Measurements from ENCODE around the gene ANGPTL4. TPM values are rescaled to one million over a fixed set of nuclear protein-coding genes. Genes with fewer than 3 reads are reported as not detected.

ANGPTL4 gene
- total and polyA plus RNA-seq, 2 of the 13 experiments (the other 11 are each of a cell fraction or from before 2014, with no cell fraction given), result 0.80 to 21.7 TPM

GRCh38 chr19:8355631-8356402, 8.1 kb upstream of the ANGPTL4 start (continued):
- TF ChIP-seq ZNF879 (CRISPR knock-in tag; IDR thresholded peaks at IDR 0.05) (no peak), MXI1 (IDR thresholded peaks at IDR 0.05; ENCODE audit: borderline replicate concordance, low read depth, low read length) (no peak; the same call in 2 of the 3 replicates), USF2 (IDR thresholded peaks at IDR 0.05; ENCODE audit: low read depth, low read length) (no peak), USF2 (CRISPR knock-in tag; IDR thresholded peaks at IDR 0.05; ENCODE audit: borderline replicate concordance) (no peak), BCL6 (CRISPR knock-in tag; IDR thresholded peaks at IDR 0.05) (peak; percentile 65), ZFP82 (CRISPR knock-in tag; IDR thresholded peaks at IDR 0.05; ENCODE audit: borderline replicate concordance) (no peak), TFE3 (CRISPR knock-in tag; IDR thresholded peaks at IDR 0.05) (no peak), ZNF17 (CRISPR knock-in tag; IDR thresholded peaks at IDR 0.05) (no peak), ZNF574 (CRISPR knock-in tag; IDR thresholded peaks at IDR 0.05) (0 out of 2 replicates have a peak, but pooled peaks have one; percentile 16), ARHGAP35 (CRISPR knock-in tag; IDR thresholded peaks at IDR 0.05; ENCODE audit: borderline replicate concordance) (no peak), ELF3 (CRISPR knock-in tag; IDR thresholded peaks at IDR 0.05) (peak; percentile 53; the same call in 1 of the 2 replicates), ZBTB8A (CRISPR knock-in tag; IDR thresholded peaks at IDR 0.05; ENCODE audit: borderline replicate concordance, low read depth) (no peak), ZFP36L2 (CRISPR knock-in tag; IDR thresholded peaks at IDR 0.05) (no peak), ZNF619 (CRISPR knock-in tag; IDR thresholded peaks at IDR 0.05) (no peak), ZNF460 (CRISPR knock-in tag; IDR thresholded peaks at IDR 0.05; ENCODE audit: borderline replicate concordance) (no peak), EHMT2 (IDR thresholded peaks at IDR 0.05; ENCODE audit: borderline replicate concordance, low read depth, low read length) (no peak), ZC3H13 (CRISPR knock-in tag; IDR thresholded peaks at IDR 0.05) (no peak), ZFP41 (CRISPR knock-in tag; IDR thresholded peaks at IDR 0.05; ENCODE audit: borderline replicate concordance) (no peak), HDAC1 (CRISPR knock-in tag; IDR thresholded peaks at IDR 0.05) (peak; percentile 54; the same call in 1 of the 2 replicates), HOXA9 (CRISPR knock-in tag; IDR thresholded peaks at IDR 0.05; ENCODE audit: borderline replicate concordance) (no peak), MEF2D (CRISPR knock-in tag; IDR thresholded peaks at IDR 0.05) (peak; percentile 56; the same call in 1 of the 2 replicates), ZNF232 (CRISPR knock-in tag; IDR thresholded peaks at IDR 0.05; ENCODE audit: borderline replicate concordance) (no peak)
